ENCODE results near the gene EWSR1.

DNA sequence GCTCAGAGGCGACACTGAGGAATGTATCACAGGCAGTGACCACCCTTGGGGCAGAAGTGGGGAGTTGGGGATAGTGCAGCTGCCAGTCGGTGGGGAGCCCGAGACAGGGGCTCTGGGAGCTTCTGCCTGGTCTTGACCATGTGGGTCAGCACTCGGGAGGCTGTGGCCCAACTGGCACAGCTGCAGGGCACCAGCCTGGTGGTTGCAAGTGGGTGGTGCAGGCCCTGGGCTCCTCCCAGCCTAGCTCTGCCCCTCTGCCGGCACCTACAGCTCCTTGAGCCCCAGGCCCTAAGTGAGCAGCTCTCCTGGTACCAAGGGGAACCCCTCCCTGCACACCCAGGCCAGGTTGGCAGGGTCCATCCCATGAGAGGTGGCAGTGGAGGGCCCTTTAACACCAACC is 60.0 kb downstream of the EWSR1 start:
- TF ChIP-seq POLR2A (IDR thresholded peaks at IDR 0.05; ENCODE audit: low read depth, low read length) (no peak), MAFK (IDR thresholded peaks at IDR 0.05; ENCODE audit: low read depth, low read length) (no peak), RAD21 (IDR thresholded peaks at IDR 0.05; ENCODE audit: low read length) (no peak), MAZ (IDR thresholded peaks at IDR 0.05; ENCODE audit: borderline replicate concordance, low read depth, low read length) (no peak), SMC3 (IDR thresholded peaks at IDR 0.05; ENCODE audit: low read depth, low read length) (no peak), BHLHE40 (IDR thresholded peaks at IDR 0.05; ENCODE audit: low read depth, low read length) (no peak)
- TF ChIP-seq, protein P1, sequence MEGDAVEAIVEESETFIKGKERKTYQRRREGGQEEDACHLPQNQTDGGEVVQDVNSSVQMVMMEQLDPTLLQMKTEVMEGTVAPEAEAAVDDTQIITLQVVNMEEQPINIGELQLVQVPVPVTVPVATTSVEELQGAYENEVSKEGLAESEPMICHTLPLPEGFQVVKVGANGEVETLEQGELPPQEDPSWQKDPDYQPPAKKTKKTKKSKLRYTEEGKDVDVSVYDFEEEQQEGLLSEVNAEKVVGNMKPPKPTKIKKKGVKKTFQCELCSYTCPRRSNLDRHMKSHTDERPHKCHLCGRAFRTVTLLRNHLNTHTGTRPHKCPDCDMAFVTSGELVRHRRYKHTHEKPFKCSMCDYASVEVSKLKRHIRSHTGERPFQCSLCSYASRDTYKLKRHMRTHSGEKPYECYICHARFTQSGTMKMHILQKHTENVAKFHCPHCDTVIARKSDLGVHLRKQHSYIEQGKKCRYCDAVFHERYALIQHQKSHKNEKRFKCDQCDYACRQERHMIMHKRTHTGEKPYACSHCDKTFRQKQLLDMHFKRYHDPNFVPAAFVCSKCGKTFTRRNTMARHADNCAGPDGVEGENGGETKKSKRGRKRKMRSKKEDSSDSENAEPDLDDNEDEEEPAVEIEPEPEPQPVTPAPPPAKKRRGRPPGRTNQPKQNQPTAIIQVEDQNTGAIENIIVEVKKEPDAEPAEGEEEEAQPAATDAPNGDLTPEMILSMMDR (conservative IDR thresholded peaks at IDR 0.05; ENCODE audit: low read depth, low read length), result no peak

All from IMR-90 (cell line).